Measurements from ENCODE around the gene SERPINF2.
A peak's percentile ranks its signal among the peaks of the same experiment; 100 is the strongest.

SERPINF2 gene

DNA sequence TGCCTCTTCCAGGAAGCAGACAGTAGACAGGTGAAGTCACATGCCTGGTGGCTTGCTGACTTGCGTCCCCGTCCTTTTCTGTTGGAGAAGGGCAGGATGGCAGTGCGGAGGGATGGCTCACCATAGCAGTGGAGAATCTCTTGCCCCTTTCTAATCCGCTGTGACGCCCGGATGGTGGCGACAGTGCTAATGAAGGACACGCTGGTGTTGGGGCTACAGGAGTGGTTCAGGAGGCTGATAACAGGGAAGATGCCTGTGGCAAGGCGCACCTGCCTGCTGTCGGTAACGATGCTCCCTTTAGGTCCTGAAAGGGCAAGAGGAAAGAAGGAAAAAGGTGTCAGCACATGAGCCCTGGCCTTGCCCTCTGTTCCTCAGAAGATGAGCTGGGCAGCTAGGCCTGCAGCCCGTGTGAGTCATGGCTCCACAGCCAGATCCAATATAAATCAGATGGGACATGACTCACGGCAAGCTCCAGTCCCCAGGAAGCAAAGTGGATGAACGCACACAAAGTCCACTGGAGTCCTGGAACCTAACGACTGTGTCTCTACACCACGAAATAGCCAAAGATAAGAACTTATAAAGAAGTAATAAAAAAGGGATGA is 44.7 kb downstream of the SERPINF2 start (continued):
- TF ChIP-seq ZBTB17 (tag by site-specific recombination; IDR thresholded peaks at IDR 0.05) (peak; percentile 38; the same call in 1 of the 2 replicates), ZNF600 (tag by site-specific recombination; IDR thresholded peaks at IDR 0.05) (peak; percentile 78; the same call in 1 of the 2 replicates), ZNF221 (tag by site-specific recombination; IDR thresholded peaks at IDR 0.05; ENCODE audit: borderline replicate concordance) (no peak), ZNF138 (tag by site-specific recombination; IDR thresholded peaks at IDR 0.05; ENCODE audit: borderline replicate concordance) (no peak), ZNF114 (tag by site-specific recombination; IDR thresholded peaks at IDR 0.05) (no peak), YY2 (tag by site-specific recombination; IDR thresholded peaks at IDR 0.05) (no peak), ZBTB6 (tag by site-specific recombination; IDR thresholded peaks at IDR 0.05) (peak; percentile 55; the same call in 1 of the 2 replicates), GLIS1 (tag by site-specific recombination; IDR thresholded peaks at IDR 0.05) (peak; percentile 44), ZNF350 (tag by site-specific recombination; IDR thresholded peaks at IDR 0.05) (no peak)

- Histone ChIP-seq H3K4me1 (ENCODE audit: control insufficient read depth, insufficient read depth, low read length) (peaks cover 3% of the 10 kb centered on the region; the same call in 1 of the 2 replicates), H3K36me3 (ENCODE audit: control insufficient read depth in 2 of 2, insufficient read depth in 1 of 2, low read length in 2 of 2) (peaks cover 7 to 25% of the 10 kb centered on the region in 2 experiments), H3K9me3 (ENCODE audit: control insufficient read depth, insufficient read depth, low read depth, low read length) (no peaks in the 10 kb centered on the region), H3K4me3 (ENCODE audit: low read depth, low read length) (no peak overlapping the region), H3K27ac (ENCODE audit: extremely low read depth, low read depth, low read length) (no peak overlapping the region)
- CTCF ChIA-PET: no interaction called here
- POLR2A ChIA-PET: interaction anchor here (0.6 to 1.3 kb wide), 2 partner anchors 39 to 73 kb away, joined by 4 to 9 read pairs; no protein-coding TSS in a partner anchor
- TF ChIP-seq ZBTB17 (tag by site-specific recombination; IDR thresholded peaks at IDR 0.05) (no peak), ZIC2 (tag by site-specific recombination; IDR thresholded peaks at IDR 0.05) (no peak), ZNF2 (tag by site-specific recombination; IDR thresholded peaks at IDR 0.05) (no peak), ZNF140 (tag by site-specific recombination; IDR thresholded peaks at IDR 0.05) (no peak), ZFP41 (tag by site-specific recombination; IDR thresholded peaks at IDR 0.05; ENCODE audit: borderline replicate concordance) (no peak), HOXA7 (CRISPR knock-in tag; IDR thresholded peaks at IDR 0.05; ENCODE audit: borderline replicate concordance) (no peak), GLI2 (tag by site-specific recombination; IDR thresholded peaks at IDR 0.05; ENCODE audit: borderline replicate concordance, low read depth) (no peak), ZFP3 (tag by site-specific recombination; IDR thresholded peaks at IDR 0.05; ENCODE audit: low read depth) (no peak), ZNF530 (tag by site-specific recombination; IDR thresholded peaks at IDR 0.05; ENCODE audit: low read depth) (no peak), ZBTB21 (tag by site-specific recombination; IDR thresholded peaks at IDR 0.05) (no peak)
- TF ChIP-seq, protein P1, sequence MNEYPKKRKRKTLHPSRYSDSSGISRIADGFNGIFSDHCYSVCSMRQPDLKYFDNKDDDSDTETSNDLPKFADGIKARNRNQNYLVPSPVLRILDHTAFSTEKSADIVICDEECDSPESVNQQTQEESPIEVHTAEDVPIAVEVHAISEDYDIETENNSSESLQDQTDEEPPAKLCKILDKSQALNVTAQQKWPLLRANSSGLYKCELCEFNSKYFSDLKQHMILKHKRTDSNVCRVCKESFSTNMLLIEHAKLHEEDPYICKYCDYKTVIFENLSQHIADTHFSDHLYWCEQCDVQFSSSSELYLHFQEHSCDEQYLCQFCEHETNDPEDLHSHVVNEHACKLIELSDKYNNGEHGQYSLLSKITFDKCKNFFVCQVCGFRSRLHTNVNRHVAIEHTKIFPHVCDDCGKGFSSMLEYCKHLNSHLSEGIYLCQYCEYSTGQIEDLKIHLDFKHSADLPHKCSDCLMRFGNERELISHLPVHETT (tag by site-specific recombination; IDR thresholded peaks at IDR 0.05): no peak
Observed at GRCh38 chr17:1789936-1790335, 47.3 kb downstream of the SERPINF2 start.

DNA sequence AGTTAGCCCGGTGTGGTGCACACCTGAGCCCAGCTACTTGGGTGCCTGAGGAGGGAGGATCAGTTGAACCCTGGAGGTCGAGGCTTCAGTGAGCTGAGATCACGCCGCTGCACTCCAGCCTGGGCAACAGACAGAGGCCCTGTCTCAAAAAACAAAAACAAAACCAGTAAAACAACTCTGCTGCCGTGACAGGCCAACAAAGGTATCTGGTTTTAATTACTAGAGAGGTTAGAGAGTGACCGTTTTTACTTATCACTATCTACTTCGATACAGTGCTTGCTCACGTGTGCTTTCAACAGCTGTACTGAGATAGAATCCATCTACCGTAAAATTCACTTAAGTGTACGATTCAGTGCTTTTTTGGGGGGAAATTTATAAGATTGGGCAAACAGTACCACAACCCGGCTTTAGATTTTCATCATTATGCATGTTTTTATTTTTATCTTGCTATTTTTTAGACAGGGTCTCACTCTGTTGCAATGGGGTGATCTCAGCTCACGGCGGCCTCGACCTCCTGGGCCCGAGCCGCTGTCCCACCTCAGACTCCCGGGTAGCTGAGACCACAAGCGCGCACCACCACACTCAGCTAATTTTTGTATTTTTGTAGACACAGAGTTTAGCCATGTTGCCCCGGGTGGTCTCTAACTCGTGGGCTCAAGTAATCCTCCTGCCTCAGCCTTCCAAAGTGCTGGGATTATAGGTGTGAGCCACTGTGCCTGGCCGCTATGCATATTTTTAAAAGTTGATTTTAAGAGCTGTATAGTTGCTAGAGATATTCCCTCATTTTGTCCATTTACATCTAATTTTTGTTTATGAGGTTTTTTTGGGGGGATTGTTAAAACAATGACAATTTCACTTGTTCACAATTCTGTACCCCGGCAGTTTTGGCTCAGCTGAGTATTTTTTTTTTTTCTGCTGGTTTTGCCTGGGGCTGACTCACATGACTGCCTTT is 50.1 kb downstream of the SERPINF2 start:
- CTCF ChIA-PET: interaction anchor here (0.6 to 3.0 kb wide), 6 partner anchors 9 to 78 kb away, joined by 3 to 22 read pairs (median 4); no protein-coding TSS in a partner anchor
- Histone ChIP-seq H3K27ac (ENCODE audit: extremely low read depth, low read depth, low read length) (peak overlapping the region; percentile 0; the same call in 1 of the 2 replicates), H3K9me3 (ENCODE audit: control insufficient read depth, insufficient read depth, low read depth, low read length) (no peaks in the 10 kb centered on the region), H3K36me3 (ENCODE audit: control insufficient read depth in 2 of 2, insufficient read depth in 1 of 2, low read length in 2 of 2) (peaks cover 2 to 9% of the 10 kb centered on the region in 2 experiments; a peak in 2 of 3 replicates), H3K4me3 (ENCODE audit: low read depth, low read length) (no peak overlapping the region), H3K4me1 (ENCODE audit: control insufficient read depth, insufficient read depth, low read length) (no peaks in the 10 kb centered on the region)
- POLR2A ChIA-PET: interaction anchor here (1.3 kb wide), 1 partner anchor 78 kb away, joined by 3 read pairs; no protein-coding TSS in a partner anchor
- TF ChIP-seq ZNF2 (tag by site-specific recombination; IDR thresholded peaks at IDR 0.05) (no peak), ZNF335 (tag by site-specific recombination; conservative IDR thresholded peaks at IDR 0.05) (peak; percentile 59)
- TF ChIP-seq, protein P2, sequence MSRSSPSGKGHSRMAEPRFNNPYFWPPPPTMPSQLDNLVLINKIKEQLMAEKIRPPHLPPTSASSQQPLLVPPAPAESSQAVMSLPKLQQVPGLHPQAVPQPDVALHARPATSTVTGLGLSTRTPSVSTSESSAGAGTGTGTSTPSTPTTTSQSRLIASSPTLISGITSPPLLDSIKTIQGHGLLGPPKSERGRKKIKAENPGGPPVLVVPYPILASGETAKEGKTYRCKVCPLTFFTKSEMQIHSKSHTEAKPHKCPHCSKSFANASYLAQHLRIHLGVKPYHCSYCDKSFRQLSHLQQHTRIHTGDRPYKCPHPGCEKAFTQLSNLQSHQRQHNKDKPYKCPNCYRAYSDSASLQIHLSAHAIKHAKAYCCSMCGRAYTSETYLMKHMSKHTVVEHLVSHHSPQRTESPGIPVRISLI (tag by site-specific recombination; IDR thresholded peaks at IDR 0.05): 0 out of 2 replicates have a peak, but pooled peaks have one; percentile 20
- TF ChIP-seq, protein P3, sequence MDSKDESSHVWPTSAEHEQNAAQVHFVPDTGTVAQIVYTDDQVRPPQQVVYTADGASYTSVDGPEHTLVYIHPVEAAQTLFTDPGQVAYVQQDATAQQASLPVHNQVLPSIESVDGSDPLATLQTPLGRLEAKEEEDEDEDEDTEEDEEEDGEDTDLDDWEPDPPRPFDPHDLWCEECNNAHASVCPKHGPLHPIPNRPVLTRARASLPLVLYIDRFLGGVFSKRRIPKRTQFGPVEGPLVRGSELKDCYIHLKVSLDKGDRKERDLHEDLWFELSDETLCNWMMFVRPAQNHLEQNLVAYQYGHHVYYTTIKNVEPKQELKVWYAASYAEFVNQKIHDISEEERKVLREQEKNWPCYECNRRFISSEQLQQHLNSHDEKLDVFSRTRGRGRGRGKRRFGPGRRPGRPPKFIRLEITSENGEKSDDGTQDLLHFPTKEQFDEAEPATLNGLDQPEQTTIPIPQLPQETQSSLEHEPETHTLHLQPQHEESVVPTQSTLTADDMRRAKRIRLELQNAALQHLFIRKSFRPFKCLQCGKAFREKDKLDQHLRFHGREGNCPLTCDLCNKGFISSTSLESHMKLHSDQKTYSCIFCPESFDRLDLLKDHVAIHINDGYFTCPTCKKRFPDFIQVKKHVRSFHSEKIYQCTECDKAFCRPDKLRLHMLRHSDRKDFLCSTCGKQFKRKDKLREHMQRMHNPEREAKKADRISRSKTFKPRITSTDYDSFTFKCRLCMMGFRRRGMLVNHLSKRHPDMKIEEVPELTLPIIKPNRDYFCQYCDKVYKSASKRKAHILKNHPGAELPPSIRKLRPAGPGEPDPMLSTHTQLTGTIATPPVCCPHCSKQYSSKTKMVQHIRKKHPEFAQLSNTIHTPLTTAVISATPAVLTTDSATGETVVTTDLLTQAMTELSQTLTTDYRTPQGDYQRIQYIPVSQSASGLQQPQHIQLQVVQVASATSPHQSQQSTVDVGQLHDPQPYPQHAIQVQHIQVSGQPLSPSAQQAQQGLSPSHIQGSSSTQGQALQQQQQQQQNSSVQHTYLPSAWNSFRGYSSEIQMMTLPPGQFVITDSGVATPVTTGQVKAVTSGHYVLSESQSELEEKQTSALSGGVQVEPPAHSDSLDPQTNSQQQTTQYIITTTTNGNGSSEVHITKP (tag by site-specific recombination; IDR thresholded peaks at IDR 0.05): peak; percentile 95
